Measurements from ENCODE around the gene TTC3.
"Not testable (repeated sequence)": the region's sequence is repeated elsewhere in the genome, so short reads cannot be mapped to it uniquely, and the experiment has no call there.

Gene TTC3, protein sequence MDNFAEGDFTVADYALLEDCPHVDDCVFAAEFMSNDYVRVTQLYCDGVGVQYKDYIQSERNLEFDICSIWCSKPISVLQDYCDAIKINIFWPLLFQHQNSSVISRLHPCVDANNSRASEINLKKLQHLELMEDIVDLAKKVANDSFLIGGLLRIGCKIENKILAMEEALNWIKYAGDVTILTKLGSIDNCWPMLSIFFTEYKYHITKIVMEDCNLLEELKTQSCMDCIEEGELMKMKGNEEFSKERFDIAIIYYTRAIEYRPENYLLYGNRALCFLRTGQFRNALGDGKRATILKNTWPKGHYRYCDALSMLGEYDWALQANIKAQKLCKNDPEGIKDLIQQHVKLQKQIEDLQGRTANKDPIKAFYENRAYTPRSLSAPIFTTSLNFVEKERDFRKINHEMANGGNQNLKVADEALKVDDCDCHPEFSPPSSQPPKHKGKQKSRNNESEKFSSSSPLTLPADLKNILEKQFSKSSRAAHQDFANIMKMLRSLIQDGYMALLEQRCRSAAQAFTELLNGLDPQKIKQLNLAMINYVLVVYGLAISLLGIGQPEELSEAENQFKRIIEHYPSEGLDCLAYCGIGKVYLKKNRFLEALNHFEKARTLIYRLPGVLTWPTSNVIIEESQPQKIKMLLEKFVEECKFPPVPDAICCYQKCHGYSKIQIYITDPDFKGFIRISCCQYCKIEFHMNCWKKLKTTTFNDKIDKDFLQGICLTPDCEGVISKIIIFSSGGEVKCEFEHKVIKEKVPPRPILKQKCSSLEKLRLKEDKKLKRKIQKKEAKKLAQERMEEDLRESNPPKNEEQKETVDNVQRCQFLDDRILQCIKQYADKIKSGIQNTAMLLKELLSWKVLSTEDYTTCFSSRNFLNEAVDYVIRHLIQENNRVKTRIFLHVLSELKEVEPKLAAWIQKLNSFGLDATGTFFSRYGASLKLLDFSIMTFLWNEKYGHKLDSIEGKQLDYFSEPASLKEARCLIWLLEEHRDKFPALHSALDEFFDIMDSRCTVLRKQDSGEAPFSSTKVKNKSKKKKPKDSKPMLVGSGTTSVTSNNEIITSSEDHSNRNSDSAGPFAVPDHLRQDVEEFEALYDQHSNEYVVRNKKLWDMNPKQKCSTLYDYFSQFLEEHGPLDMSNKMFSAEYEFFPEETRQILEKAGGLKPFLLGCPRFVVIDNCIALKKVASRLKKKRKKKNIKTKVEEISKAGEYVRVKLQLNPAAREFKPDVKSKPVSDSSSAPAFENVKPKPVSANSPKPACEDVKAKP (N-terminal part only)

DNA sequence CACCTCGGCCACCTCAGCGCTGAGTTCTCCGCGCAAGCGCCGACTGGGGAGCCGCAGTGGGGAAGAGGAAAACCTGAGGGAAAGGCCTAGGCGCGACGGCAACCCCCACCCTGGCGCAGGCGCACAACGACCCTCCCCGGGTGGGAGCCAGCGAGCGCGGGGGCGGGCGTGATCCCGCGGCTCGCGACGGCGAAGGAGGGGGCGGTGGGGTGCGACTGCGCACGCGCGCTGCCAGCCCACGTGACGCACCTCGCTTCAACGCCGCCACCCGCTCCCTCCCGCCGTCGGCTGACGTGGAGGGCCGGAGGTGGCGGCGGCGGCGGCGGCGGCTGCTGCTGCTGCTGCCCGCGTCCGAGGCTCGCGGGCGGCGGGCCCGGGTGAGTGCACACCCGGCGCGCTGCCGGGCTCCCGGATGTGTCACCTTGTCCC lies at the start of gene TTC3, which contains the start of gene PIGP:
TSS of gene TTC3 (plus strand) at position 267 of the 429 bp plus-strand sequence. CDS start 14,004 bp downstream, outside the sequence.
TSS of gene PIGP (minus strand) at position 84 of the 429 bp plus-strand sequence. CDS start 556 bp downstream, outside the sequence.
- peak; percentile 94 to 98 (median 95) for DNase-seq (ENCODE audit: low read depth in 3 of 3)

DNA sequence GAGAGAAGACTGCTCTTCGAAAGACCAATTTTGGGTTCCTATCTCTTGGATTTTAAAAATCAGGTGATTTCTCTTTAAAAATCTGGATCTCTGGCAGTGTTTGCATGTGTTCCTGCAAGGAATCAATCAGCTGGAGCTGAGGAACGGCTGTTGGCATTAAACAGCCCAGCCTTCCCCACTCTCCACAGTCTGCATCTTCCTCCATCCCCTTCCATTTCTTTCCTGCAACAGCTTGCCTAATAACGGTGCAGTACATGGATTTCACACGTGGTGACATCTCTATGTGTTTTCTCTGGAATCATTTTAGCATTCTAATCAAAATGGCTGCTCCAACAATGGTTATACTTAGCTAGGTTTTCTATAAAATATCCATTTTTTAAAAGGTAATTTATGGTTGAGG lies 46.6 kb upstream of the TTC3 start:
- no peak for DNase-seq (ENCODE audit: low read depth in 3 of 3)

DNA sequence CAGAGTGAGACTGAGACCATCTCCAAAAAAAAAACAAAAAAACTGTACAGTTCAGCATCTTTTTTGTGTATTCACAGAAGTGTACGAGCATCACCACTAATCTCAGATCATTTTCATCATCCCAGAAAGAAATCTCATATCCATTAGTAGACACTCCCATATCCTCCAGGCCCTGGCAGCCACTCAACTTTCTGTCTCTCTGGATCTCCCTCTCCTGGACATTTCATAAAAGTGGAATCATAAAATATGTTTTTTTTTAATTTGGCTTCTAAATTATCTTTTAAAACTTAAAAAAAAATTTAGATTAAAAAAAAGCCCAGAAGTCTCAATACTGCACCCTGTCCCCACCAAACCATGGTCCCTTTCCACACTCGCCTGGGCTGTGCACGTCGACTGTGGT lies 44.5 kb upstream of the TTC3 start:
- DNase-seq (ENCODE audit: low read depth in 3 of 3), result no peak

DNA sequence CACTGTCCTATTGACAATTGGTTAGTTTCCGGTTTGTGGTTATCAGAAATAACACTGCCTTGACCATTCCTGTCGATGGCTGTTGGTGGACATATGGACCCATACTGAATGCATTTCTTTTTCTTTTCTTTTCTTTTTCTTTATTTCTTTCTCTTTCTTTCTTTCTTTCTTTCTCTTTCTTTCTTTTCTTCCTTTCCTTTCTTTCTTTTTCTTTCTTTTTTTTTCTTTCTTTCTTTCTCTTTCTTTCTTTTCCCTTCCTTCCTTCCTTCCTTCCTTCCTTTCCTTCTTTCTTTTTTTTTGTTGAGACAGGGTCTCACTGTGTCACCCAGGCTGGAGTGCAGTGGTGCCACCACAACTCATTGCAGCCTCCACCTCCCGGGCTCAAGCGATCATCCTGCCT lies 42.2 kb upstream of the TTC3 start:
- DNase-seq (ENCODE audit: low read depth in 3 of 3), result no peak

DNA sequence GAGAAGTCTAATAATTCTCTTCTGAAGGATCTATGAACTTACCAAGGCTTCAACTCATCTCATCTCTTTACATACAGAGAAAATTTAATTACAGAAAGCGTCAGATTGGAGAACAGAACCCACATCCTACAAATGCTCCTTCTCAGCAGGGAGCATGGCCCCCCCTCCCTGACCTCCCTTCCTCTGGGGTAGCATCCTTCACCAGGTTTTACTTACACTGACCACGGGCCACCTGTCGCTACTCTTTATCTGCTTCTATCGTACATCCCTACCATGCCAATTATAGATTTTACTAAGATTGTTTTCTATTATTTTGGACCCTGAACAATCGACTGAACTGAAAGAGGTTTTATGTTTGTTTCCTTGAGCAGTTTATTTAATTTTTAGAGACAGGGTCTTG lies 40.8 kb upstream of the TTC3 start:
- no peak for DNase-seq (ENCODE audit: low read depth in 3 of 3)

DNA sequence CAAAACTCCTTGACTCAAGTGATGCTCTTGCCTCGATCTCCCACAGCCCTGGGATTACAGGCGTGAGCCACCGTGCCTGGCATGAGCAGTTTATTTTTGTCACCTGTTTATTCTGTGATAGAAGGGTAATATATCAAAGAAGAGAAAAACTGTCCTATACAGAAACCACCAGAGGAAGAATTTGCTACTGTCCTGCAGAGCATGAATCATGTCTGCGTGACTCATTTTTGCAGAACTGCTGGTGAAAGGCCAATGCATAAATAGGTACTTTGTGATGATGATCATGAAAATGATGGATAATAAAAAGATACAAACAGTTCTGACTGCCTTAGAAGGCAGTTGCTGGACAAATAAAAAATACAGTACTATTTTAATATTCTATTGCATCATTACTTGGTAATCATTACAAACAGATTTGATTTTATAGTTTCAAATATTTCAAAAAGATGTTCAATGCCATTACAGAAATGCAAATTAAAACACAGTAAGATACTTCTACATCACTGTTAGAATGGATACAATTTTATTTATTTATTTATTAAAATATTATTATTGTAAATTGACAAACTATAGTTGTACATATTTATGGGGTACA lies 40.1 kb upstream of the TTC3 start:
- DNase-seq (ENCODE audit: low read depth in 3 of 3), result no peak

DNA sequence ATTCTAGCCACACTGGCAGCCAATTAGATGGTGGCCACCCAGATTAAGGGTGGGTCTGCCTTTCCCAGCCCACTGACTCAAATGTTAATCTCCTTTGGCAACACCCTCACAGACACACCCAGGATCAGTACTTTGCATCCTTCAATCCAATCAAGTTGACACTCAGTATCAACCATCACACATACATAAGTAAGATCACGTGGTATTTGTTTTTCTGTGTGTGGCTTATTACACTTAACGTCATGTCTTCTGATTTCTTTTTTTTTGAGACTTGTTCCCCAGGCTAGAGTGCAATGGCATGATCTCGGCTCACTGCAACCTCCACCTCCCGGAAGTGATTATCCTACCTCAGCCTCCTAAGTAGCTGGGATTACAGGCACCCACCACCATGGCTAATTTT lies 38.7 kb upstream of the TTC3 start:
- DNase-seq (ENCODE audit: low read depth in 3 of 3), result not testable (repeated sequence)

DNA sequence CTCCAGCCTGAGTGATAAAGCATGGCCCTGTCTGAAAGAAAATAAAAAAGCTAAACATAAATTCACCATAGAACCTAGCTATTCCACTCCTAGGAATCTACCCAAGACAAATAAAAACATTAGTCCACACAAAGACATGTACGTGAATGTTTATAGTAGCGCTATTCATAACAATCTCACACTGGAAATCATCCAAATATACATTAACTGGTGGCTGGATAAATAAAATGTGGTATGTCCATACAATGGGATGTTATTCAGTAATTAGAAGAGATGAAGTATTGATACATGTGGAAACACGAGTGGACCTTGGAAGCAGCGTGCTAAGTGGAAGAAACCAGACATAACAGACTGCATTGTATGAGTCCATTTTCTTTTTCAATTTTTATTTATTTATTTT lies 36.9 kb upstream of the TTC3 start:
- DNase-seq (ENCODE audit: low read depth in 3 of 3), result no peak

DNA sequence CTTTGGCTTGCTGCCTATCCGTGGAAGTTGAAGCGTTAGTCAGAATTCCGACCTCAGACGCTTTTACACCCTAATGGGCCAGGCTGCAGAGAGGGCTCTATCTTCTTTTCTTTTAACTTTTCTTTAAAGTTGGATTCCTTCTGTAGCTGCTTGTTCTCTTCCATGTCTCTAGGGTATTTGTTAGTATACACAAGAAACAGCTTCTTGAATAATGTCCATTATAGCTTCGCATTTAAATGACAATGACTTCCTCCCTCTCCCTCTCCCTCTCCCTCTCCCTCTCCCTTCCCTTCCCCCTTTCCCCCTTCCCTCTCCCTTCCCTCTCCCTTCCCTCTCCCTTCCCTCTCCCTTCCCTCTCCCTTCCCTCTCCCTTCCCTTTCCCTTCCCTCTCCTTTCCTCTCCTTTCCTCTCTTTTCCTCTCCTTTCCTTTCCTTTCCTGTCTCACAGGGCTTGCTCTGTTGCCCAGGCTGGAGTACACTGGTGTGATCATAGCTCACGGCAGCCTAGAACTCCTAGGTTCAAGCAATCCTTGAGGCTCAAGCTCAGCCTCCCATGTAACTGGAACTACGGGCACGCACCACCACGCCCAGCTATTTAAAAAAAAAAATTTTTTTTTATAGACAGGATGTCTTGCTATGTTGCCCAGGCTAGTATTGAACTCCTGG lies 33.5 kb upstream of the TTC3 start:
- DNase-seq (ENCODE audit: low read depth in 3 of 3), result no peak

DNA sequence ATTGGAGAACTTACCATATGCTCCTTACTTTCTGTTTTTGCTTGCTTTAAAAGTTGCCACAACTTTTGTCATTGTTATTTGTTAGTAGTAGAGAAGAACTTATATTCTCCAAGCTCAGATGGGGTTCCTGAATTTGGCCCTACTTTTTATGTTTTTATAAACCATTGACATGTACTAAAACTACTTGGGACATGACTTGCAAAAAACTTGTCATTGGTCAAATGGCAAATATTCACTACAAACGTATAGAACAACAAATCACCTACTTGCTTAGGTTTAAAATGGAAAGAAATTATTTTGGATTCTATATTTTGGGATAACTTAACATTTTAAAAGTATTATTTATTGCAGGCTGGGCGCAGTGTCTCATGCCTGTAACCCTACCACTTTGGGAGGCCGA lies 32.8 kb upstream of the TTC3 start:
- DNase-seq (ENCODE audit: low read depth in 3 of 3), result no peak

DNA sequence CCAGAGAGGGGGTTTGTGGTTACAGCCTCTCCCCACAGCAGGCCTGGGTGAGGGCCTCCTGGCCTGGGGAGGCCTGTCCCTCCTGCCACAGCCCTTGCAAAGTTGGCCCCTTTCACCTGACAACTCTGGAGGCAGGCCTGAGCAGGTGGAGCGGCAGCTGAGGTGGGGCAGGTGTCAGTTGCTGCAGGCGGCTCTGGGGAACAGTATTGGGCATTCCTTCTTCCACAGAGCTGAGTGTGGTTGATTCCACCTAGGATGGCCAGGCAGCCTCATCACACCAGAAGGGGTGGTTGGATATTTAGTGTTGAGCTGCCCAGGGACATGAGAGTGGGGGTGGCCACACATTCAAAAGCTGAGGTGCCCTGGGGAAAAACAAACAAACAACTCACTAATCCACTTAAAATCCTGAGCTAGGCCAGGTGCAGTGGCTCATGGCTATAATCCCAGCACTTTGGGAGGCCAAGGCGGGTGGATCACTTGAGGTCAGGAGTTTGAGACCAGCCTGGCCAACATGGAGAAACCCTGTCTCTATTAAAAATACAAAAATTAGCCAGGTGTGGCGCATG lies 31.3 kb upstream of the TTC3 start:
- no peak for DNase-seq (ENCODE audit: low read depth in 3 of 3)

DNA sequence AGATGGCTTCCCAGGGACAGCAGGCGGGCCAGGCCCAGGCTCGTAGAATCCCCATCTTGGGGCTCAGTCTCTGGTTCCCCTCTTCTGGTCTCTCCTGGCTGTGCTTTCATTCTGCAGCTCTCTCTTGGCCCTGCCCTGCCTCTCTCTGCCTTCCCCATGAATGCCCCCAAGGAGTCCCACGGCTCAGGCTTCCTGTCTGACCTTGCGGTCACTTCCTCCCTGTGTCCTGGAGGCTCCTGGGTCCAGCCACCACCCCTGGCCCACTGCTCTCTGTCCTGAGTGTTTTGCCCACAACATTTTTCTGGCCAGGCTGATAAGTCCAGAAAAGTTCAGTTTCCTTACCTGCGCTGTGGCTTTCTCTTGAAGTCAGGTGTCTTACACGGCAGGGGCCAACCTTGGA lies 29.2 kb upstream of the TTC3 start:
- no peak for DNase-seq (ENCODE audit: low read depth in 3 of 3)

DNA sequence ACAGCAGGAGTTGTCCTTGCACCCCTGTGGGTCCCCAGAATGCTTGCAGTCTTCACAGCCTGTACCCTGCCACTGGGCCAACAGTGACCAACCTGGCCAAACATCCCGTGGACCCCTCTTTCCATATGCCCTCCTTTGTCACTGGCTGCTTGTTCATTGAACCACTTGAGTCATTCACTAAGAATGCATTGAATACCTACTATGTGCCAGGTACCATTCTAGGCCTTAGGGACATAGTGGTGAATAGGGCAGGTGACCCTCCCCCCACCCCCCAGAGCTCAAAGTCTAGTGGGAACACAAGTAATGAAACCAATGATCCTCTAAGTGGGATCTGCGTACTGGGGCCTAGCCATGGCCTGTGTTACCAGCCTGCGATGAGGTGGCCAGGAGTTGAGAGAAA lies 28.4 kb upstream of the TTC3 start:
- no peak for DNase-seq (ENCODE audit: low read depth in 3 of 3)

DNA sequence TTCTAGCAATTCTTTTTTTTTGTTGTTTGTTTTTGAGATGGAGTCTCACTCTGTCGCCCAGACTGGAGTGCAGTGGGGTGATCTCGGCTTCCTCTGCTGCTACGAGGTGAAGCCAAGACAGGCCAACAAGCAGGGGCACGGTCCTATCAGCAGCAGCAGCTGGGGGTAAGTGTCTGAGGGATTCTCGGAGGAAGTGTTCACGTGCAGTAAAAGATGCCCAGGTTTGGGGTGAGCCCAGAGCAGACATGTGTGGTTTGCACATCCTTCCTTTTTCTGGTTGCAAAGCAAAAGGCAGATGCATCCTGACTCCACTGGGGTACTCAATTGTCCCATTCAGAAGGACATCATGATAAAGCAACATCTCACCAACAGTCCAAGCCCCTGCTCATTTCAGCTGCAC lies 27.9 kb upstream of the TTC3 start:
- no peak for DNase-seq (ENCODE audit: low read depth in 3 of 3)

DNA sequence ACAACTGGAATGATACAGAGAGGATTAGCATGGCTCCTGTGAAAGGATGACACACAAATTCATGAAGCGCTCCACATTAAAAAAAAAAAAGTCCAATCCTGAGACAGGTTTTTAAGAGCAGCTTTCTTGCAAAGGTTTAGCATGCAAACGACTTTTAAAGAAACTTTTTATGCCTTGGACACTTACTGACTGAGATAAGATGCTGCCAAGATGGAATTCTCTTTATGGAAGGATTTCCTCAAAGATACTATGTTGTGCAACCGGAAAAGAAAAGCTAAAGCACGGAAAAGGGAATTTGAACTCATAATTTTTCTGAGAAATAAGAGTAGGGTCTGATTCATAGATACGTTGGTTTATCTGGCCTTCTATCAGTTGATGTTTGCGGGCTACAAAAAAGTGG lies 27.5 kb upstream of the TTC3 start:
- DNase-seq (ENCODE audit: low read depth in 3 of 3), result no peak

DNA sequence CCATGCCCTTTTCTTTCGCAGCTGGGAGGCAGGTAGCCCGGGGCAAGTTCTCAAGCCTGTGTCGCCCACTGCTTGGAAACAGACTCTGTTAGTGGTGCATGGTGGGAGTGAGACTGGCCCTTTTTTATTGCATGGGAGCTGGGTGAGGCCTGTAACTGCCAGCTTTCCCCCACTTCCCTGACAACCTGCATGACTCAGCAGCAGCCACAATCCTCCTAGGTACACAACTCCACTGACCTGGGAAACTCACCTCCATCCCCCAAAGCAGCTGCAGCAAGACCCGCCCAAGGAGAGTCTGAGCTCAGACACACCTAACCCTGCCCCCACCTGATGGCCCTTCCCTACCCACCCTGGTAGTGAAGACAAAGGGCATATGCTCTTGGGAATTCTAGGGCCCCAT lies 26.0 kb upstream of the TTC3 start:
- no peak for DNase-seq (ENCODE audit: low read depth in 3 of 3)

DNA sequence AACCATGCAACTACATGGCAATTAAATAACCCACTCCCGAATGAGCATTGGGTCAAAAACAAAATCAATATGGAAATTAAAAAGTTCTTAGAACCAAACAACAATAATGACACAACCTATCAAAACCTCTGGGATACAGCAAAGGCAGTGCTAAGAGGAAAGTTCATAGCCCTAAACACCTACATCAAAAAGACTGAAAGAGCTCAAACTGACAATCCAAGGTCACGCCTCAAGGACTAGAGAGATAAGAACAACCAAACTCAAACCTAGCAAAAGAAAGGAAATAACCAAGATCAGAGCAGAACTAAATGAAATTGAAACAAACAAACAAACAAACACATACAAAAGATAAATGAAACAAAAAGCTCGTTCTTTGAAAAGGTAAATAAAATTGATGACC lies 23.3 kb upstream of the TTC3 start:
- DNase-seq (ENCODE audit: low read depth in 3 of 3), result not testable (repeated sequence)

DNA sequence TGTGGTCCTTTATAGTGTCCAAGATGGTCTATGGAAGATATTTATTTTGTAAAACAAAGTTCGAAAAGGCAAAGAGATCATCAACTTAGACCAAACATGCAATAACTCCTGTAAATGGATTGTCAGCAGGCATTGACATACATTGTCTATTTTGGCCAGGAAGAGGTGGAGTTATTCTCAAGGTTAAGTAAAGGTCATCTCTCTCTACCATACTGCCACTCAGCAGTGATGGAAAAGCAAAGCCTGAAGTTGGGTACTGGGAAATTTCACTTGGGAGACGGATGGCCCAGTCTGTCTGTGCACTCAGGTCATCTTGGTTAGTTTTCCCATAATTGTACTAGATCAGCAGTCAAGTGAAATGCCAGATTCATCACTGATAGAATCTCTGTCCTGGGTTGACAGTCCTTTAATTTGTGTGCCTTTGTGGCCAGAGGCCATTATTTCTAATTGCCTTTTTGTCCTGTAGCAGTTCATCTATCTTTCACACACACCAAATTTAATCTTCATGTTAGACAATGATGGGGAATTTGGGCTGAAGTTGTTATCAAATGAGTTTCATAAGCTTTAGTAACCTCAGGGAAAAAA lies 17.7 kb upstream of the TTC3 start:
- no peak for DNase-seq (ENCODE audit: low read depth in 3 of 3)

DNA sequence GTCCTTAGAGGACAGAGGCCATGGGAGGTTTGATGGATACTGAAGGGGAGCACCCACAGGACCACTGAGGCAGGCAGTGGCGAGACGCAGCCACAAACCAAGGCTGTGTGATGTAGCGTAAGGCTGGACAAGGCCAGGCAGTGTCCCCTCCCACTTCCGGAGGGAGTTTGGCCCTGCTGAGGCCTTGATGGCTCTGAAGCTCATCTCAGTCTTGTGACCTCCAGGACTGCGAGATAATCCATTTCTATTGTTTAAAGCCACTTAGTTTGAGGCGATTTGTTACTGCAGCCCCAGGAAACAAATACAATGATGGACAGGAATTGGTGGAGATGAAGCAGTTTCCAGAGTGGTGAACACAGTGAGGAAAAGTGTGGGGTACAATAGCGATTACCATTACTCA lies 15.4 kb upstream of the TTC3 start:
- DNase-seq (ENCODE audit: low read depth in 3 of 3), result no peak

DNA sequence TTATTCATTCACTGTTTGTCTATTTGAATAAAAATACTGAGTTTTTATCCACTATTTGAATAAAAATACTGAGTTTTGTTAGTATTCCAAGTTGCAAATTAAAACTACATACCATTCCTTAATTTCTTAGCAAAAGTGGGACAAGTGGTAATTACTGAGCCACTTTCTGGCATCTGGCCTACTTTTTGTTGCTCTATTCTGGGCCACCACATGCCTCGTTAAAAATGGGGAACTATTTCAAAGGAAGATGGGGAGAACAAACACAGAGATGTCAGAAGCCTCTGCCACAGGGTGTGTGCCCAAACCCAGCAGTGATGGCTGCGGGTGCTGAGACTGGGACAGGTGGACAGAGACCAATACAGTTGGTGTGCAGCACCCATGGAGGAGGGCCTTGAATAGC lies 14.8 kb upstream of the TTC3 start:
- no peak for DNase-seq (ENCODE audit: low read depth in 3 of 3)
